Esophagus muscularis mucosa (tissue), 4 donors: ENCODE results near the gene CLCF1. TPM values are rescaled to one million over a fixed set of nuclear protein-coding genes. Genes with fewer than 3 reads are reported as not detected.

Experiments
- DNase-seq: peaks from one replicate; pipeline ENCODE4 v3.0.0-alpha.2; 2017; ENCODE audit errors: extremely low spot score
- H3K27ac ChIP-seq, 4 donors: fragments of 200-600 bp; sonication (generic); replicated peaks in 1 of 4; 1 replicate in 3 of 4; 2 replicates in 1 of 4; pipeline ENCODE4 v1.5.1; 2016 to 2019; ENCODE audit warnings: mild to moderate bottlenecking in 1 of 4
- H3K27me3 ChIP-seq, 4 donors: fragments of 200-600 bp; sonication (generic); one replicate each; pipeline versions ENCODE4 v1.5.1 to v1.6.0; 2016 to 2019
- H3K36me3 ChIP-seq, 4 donors: fragments of 200-600 bp; sonication (generic); one replicate each; pipeline ENCODE4 v1.5.1; 2016 to 2019
- H3K4me1 ChIP-seq, 4 donors: fragments of 200-600 bp; sonication (generic); one replicate each; pipeline ENCODE4 v1.5.1; 2016 to 2019
- H3K4me3 ChIP-seq, 4 donors: fragments of 200-600 bp; sonication (generic); 1 replicate in 2 of 4; 2 replicates in 2 of 4; pipeline ENCODE4 v1.5.1; 2016 to 2019; ENCODE audit warnings: mild to moderate bottlenecking in 4 of 4, moderate library complexity in 1 of 4
- H3K9me3 ChIP-seq, 4 donors: fragments of 200-600 bp; sonication (generic); 1 replicate in 3 of 4; 2 replicates in 1 of 4; pipeline ENCODE4 v1.5.1; 2016 to 2019
- CTCF ChIP-seq, 3 experiments: fragments of 200-600 bp in 2 of 3; fragments of 450-650 bp in 1 of 3; sonication (generic) in 2 of 3; IDR thresholded peaks; one replicate each; pipeline ENCODE4 v1.5.1; 2017 to 2019; ENCODE audit warnings: antibody characterized with exemption in 3 of 3, mild to moderate bottlenecking in 2 of 3, moderate library complexity in 1 of 3
- EP300 ChIP-seq: sonication (generic); formaldehyde crosslinking; IDR thresholded peaks from one replicate; pipeline ENCODE4 v1.6.1; 2017; ENCODE audit warnings: antibody characterized with exemption
- POLR2A ChIP-seq: fragments of 450-650 bp; IDR thresholded peaks from one replicate; pipeline ENCODE4 v1.6.1; 2017; ENCODE audit warnings: antibody characterized with exemption, moderate library complexity, mild to moderate bottlenecking, low read depth
- POLR2AphosphoS5 ChIP-seq, 2 donors: sonication (generic); formaldehyde crosslinking; IDR thresholded peaks; one replicate each; pipeline ENCODE4 v1.6.1; 2017; ENCODE audit warnings: antibody characterized with exemption in 2 of 2
- WGBS: methylation state at CpG from one replicate; pipeline ENCODE4 v1.1.5; 2018; 5-methylcytosine and 5-hydroxymethylcytosine counted together
- intact Hi-C: fragments of 100-400 bp; cut with DNase I; formaldehyde crosslinking; loops from one replicate; pipeline ENCODE4 v1.15.1; 2023
- total RNA-seq, 4 donors: library from RNA; depleted of rRNA; stranded (reverse); fragments of >200 nt; gene quantifications; one replicate each; pipeline versions ENCODE4 v1.1.0 to v1.2.1, GENCODE V29; 2016

The CLCF1 gene
- total RNA-seq, 4 donors from 2014 or later: 8.3 to 28.3 (median 11.8) TPM

GRCh38 chr11:67395555-67396258, 22.3 kb upstream of the CLCF1 start:
- H3K36me3 ChIP-seq: peaks cover 22 to 73% (median 53%) of the 10 kb centered on the region in 4 donors
- TF ChIP-seq POLR2AphosphoS5 (IDR thresholded peaks at IDR 0.05) (no peak), POLR2A (no peak), EP300 (no peak), CTCF (IDR thresholded peaks at IDR 0.05) (no peak)
- DNase-seq: no peak
- H3K27ac ChIP-seq: no peak overlapping the region
- 89% methylated on average over 13 of the region's 19 CpGs for WGBS
- no peak overlapping the region for H3K4me3 ChIP-seq
- peaks cover 30 to 53% (median 48%) of the 10 kb centered on the region in 4 donors for H3K4me1 ChIP-seq
- no peaks in the 10 kb centered on the region for H3K27me3 ChIP-seq
- intact Hi-C loops: no loop called here
- H3K9me3 ChIP-seq: no peaks in the 10 kb centered on the region

- H3K36me3 ChIP-seq: peaks cover 22 to 58% (median 43%) of the 10 kb centered on the region in 4 donors
- no peaks in the 10 kb centered on the region for H3K9me3 ChIP-seq
- H3K27me3 ChIP-seq: no peaks in the 10 kb centered on the region
- no peak for DNase-seq
- no peak overlapping the region for H3K27ac ChIP-seq
- H3K4me1 ChIP-seq: peaks cover 20 to 50% (median 40%) of the 10 kb centered on the region in 4 donors
- TF ChIP-seq CTCF (IDR thresholded peaks at IDR 0.05) (no peak), POLR2A (no peak), EP300 (no peak), POLR2AphosphoS5 (IDR thresholded peaks at IDR 0.05) (no peak)
- 91% methylated on average over 4 of the region's 5 CpGs for WGBS
- no peak overlapping the region for H3K4me3 ChIP-seq
- intact Hi-C loops: no loop called here
Observed at GRCh38 chr11:67393990-67394389, 20.6 kb upstream of the CLCF1 start.

GRCh38 chr11:67393437-67393836, 20.0 kb upstream of the CLCF1 start:
- TF ChIP-seq POLR2A (no peak), POLR2AphosphoS5 (IDR thresholded peaks at IDR 0.05) (no peak), CTCF (IDR thresholded peaks at IDR 0.05) (no peak), EP300 (no peak)
- WGBS: 94% methylated on average over 15 of the region's 18 CpGs
- Histone ChIP-seq H3K9me3 (no peaks in the 10 kb centered on the region), H3K27me3 (no peaks in the 10 kb centered on the region), H3K4me3 (no peak overlapping the region), H3K36me3 (peaks cover 17 to 53% (median 38%) of the 10 kb centered on the region in 4 donors), H3K4me1 (peaks cover 20 to 47% (median 39%) of the 10 kb centered on the region in 4 donors), H3K27ac (no peak overlapping the region)
- intact Hi-C loops: no loop called here
- DNase-seq: no peak

GRCh38 chr11:67392183-67392715, 18.9 kb upstream of the CLCF1 start:
- no peak for TF ChIP-seq CTCF (IDR thresholded peaks at IDR 0.05)
- Histone ChIP-seq H3K27me3 (no peaks in the 10 kb centered on the region), H3K4me3 (peak overlapping the region; percentile 74 to 97 (median 86)), H3K27ac (peak overlapping the region; percentile 80 to 89 (median 86)), H3K36me3 (peaks cover 5 to 41% (median 26%) of the 10 kb centered on the region in 4 donors), H3K9me3 (no peaks in the 10 kb centered on the region), H3K4me1 (peaks cover 20 to 40% (median 37%) of the 10 kb centered on the region in 4 donors)
- intact Hi-C loops: no loop called here
- no peak for DNase-seq
- WGBS: 16% methylated on average over 20 of the region's 31 CpGs
